Gastrocnemius medialis (tissue), 4 donors: ENCODE data around the gene WNK2.

Experiments
- CTCF ChIP-seq, 5 experiments: fragments of 450-650 bp in 3 of 5; fragments of 200-600 bp in 2 of 5; sonication (generic) in 2 of 5; IDR thresholded peaks in 4 of 5; conservative IDR thresholded peaks in 1 of 5; 1 replicate in 4 of 5; 2 replicates in 1 of 5; pipeline ENCODE4 v1.5.1; 2016 to 2019; ENCODE audit warnings: antibody characterized with exemption in 5 of 5, mild to moderate bottlenecking in 3 of 5, moderate library complexity in 3 of 5
- POLR2A ChIP-seq, 2 donors: fragments of 450-650 bp; IDR thresholded peaks; one replicate each; pipeline ENCODE4 v1.6.1; 2017; ENCODE audit warnings: antibody characterized with exemption in 2 of 2, mild to moderate bottlenecking in 2 of 2, moderate library complexity in 2 of 2

GRCh38 chr9:93136011-93136440 lies 47.9 kb upstream of the WNK2 start:
- TF ChIP-seq CTCF (IDR thresholded peaks at IDR 0.05 in 4 of 5, conservative IDR thresholded peaks at IDR 0.05 in 1 of 5) (no peak), POLR2A (IDR thresholded peaks at IDR 0.05) (peak in 1 of 2 donors; percentile 62)
